Naive thymus-derived CD4-positive, alpha-beta T cell (primary cell): ENCODE data around the gene GARIN5A. TPM values are rescaled to one million over a fixed set of nuclear protein-coding genes. Genes with fewer than 3 reads are reported as not detected.
A peak's percentile ranks its signal among the peaks of the same experiment; 100 is the strongest.

Experiments used
- ATAC-seq: fragments of 150-1000 bp; cut with Tn5 transposase; 2 replicates; pipeline ENCODE4 v1.10.0; 2021; ENCODE audit warnings: mild to moderate bottlenecking, moderate library complexity
- CTCF ChIA-PET: fragments of 350-600 bp; sonication (Branson Sonifier 250); formaldehyde crosslinking; loops from one replicate; lab custom pipeline; 2021; ENCODE audit warnings: antibody characterized with exemption; lab: Charles Lee
- POLR2A ChIA-PET: fragments of 350-600 bp; sonication (Branson Sonifier 250); formaldehyde crosslinking; loops from one replicate; lab custom pipeline; 2021; ENCODE audit warnings: antibody characterized with exemption, inconsistent platforms; lab: Charles Lee
- DNase-seq, 9 donors: peaks; one replicate each; pipeline versions ENCODE4 v3.0.0 to v3.0.0-alpha.2; 2020 to 2022; ENCODE audit warnings: mixed read lengths in 1 of 9
- H3K27ac ChIP-seq: one replicate; pipeline ENCODE4 v1.7.0; 2013; ENCODE audit warnings: mild to moderate bottlenecking, low read depth, low read length, moderate library complexity
- H3K27me3 ChIP-seq, 2 donors: one replicate each; pipeline ENCODE4 v1.7.0; 2013; ENCODE audit warnings: low read length in 2 of 2, mild to moderate bottlenecking in 2 of 2, moderate library complexity in 2 of 2; ENCODE audit not compliant: control insufficient read depth in 2 of 2, insufficient read depth in 2 of 2
- H3K36me3 ChIP-seq, 3 experiments: 1 replicate in 2 of 3; 2 replicates in 1 of 3; pipeline ENCODE4 v1.7.0; 2013; ENCODE audit warnings: low read length in 3 of 3, mild to moderate bottlenecking in 3 of 3, moderate library complexity in 1 of 3; ENCODE audit not compliant: insufficient read depth in 3 of 3, control insufficient read depth in 2 of 3
- H3K4me1 ChIP-seq, 2 donors: one replicate each; pipeline ENCODE4 v1.7.0; 2013; ENCODE audit warnings: low read length in 2 of 2, mild to moderate bottlenecking in 2 of 2, moderate library complexity in 1 of 2; ENCODE audit not compliant: control insufficient read depth in 2 of 2, insufficient read depth in 2 of 2
- H3K4me3 ChIP-seq: 2 replicates; pipeline ENCODE4 v1.7.0; 2013; ENCODE audit warnings: mild to moderate bottlenecking, low read length
- H3K9me3 ChIP-seq, 3 experiments: 1 replicate in 2 of 3; 2 replicates in 1 of 3; pipeline ENCODE4 v1.7.0; 2013; ENCODE audit warnings: low read length in 3 of 3; ENCODE audit not compliant: control insufficient read depth in 2 of 3
- H3K27ac Mint-ChIP-seq, 9 donors: one replicate each; pipeline ENCODE4 v1.8.0; 2020 to 2022; ENCODE audit warnings: mixed read lengths in 9 of 9, mild to moderate bottlenecking in 8 of 9, moderate library complexity in 5 of 9, inconsistent platforms in 2 of 9
- H3K27me3 Mint-ChIP-seq, 5 donors: one replicate each; pipeline ENCODE4 v1.8.0; 2021 to 2022; ENCODE audit warnings: mixed read lengths in 5 of 5, mild to moderate bottlenecking in 1 of 5
- H3K36me3 Mint-ChIP-seq, 5 donors: one replicate each; pipeline ENCODE4 v1.8.0; 2020 to 2022; ENCODE audit warnings: mixed read lengths in 5 of 5, mild to moderate bottlenecking in 3 of 5, inconsistent platforms in 1 of 5
- H3K4me1 Mint-ChIP-seq, 7 donors: one replicate each; pipeline ENCODE4 v1.8.0; 2020 to 2022; ENCODE audit warnings: mixed read lengths in 7 of 7, mild to moderate bottlenecking in 3 of 7, inconsistent platforms in 1 of 7
- H3K4me3 Mint-ChIP-seq, 10 donors: one replicate each; pipeline ENCODE4 v1.8.0; 2020 to 2022; ENCODE audit warnings: mild to moderate bottlenecking in 10 of 10, mixed read lengths in 10 of 10, moderate library complexity in 6 of 10, inconsistent platforms in 2 of 10
- H3K9me3 Mint-ChIP-seq, 11 donors: one replicate each; pipeline ENCODE4 v1.8.0; 2020 to 2022; ENCODE audit warnings: mixed read lengths in 11 of 11, mild to moderate bottlenecking in 4 of 11, inconsistent platforms in 1 of 11, moderate library complexity in 1 of 11
- intact Hi-C, 2 donors: fragments of 100-400 bp; cut with micrococcal nuclease; formaldehyde crosslinking; loops; one replicate each; pipeline ENCODE4 v1.15.1; 2023
- polyA plus RNA-seq, 2 donors: library from polyadenylated mRNA; unstranded; fragments of 300-500 nt; fragmentation: Illumina TruSeq; gene quantifications; one replicate each; pipeline ENCODE4 v1.2.3, GENCODE V29; 2021
- total RNA-seq, 6 experiments: library from RNA in 5 of 6; stranded (reverse) in 5 of 6; gene quantifications; 1 replicate in 5 of 6; 2 replicates in 1 of 6; pipeline ENCODE4 v1.2.3 and lab custom pipeline; 2021 to 2026

GARIN5A gene
- total and polyA plus RNA-seq, 7 experiments from 2014 or later, result 0.59 to 3.1 (median 0.76) TPM; not detected in 1

GRCh38 chr19:50427997-50428425, 48.6 kb downstream of the GARIN5A start:
- DNase-seq (peak; percentile 30 to 70 (median 49)), ATAC-seq (peak; percentile 62)
- intact Hi-C loops, result no loop called here
- Mint-ChIP-seq H3K4me1 (peaks cover 0 to 20% (median 16%) of the 10 kb centered on the region in 7 donors), H3K36me3 (no peaks in the 10 kb centered on the region), H3K27me3 (peaks cover 0 to 15% (median 8%) of the 10 kb centered on the region in 5 donors), H3K4me3 (peak overlapping the region; percentile 53 to 80 (median 74)), H3K9me3 (no peaks in the 10 kb centered on the region), H3K27ac (peak overlapping the region in 2 of 9 donors; percentile 12 to 72)
- Histone ChIP-seq H3K4me3 (peak overlapping the region; percentile 27), H3K4me1 (peaks cover 0 to 12% of the 10 kb centered on the region in 2 donors), H3K36me3 (no peaks in the 10 kb centered on the region), H3K9me3 (no peaks in the 10 kb centered on the region), H3K27ac (peak overlapping the region; percentile 46), H3K27me3 (no peaks in the 10 kb centered on the region)
- CTCF ChIA-PET, result interaction anchor here (0.8 kb wide), 1 partner anchor 71 kb away, joined by 3 read pairs; no protein-coding TSS in a partner anchor
- POLR2A ChIA-PET, result interaction anchor here (0.6 to 0.8 kb wide), 2 partner anchors 9 to 304 kb away, joined by 3 read pairs; no protein-coding TSS in a partner anchor

DNA sequence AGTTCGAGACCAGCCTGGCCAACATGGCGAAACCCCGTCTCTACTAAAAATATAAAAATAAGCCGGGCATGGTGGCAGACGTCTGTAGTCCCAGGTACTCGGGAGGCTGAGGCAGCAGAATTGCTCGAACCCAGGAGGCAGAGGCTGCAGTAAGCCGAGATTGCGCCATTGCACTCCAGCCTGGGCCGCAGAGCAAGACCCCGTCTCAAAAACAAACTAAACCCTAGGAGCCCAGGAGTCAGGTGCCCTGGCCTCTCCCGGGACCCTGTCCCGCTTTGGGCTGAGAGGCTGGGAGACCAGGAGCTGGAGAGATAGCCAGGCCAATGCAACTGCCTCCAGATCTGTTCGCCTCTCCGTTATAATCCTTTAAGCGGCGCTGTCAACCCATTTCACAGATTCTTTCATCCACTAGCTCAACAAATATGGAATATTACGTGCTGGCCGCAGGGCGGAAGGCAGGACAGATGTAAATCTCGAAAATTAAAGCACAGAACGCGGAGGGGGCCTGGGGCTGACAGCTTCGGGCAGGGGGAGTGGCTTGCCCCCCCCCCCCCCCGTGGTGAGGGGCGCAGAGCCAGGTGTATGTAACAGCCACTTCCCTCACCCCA, 49.2 kb downstream of the GARIN5A start:
- H3K27me3 ChIP-seq, result no peaks in the 10 kb centered on the region
- Mint-ChIP-seq H3K36me3 (no peaks in the 10 kb centered on the region), H3K4me1 (peaks cover 0 to 18% (median 16%) of the 10 kb centered on the region in 7 donors), H3K27ac (peak overlapping the region in 2 of 9 donors; percentile 62 to 72), H3K27me3 (peaks cover 0 to 12% (median 5%) of the 10 kb centered on the region in 5 donors), H3K9me3 (no peaks in the 10 kb centered on the region), H3K4me3 (peak overlapping the region in 8 of 10 donors; percentile 53 to 80 (median 74))
- no peaks in the 10 kb centered on the region for H3K9me3 ChIP-seq
- peak overlapping the region; percentile 27 for H3K4me3 ChIP-seq
- H3K36me3 ChIP-seq, result no peaks in the 10 kb centered on the region
- ChIA-PET POLR2A (interaction anchor here (0.6 to 0.8 kb wide), 3 partner anchors 10 to 835 kb away, joined by 3 read pairs; no protein-coding TSS in a partner anchor), CTCF (interaction anchor here (0.7 to 0.8 kb wide), 2 partner anchors 70 to 494 kb away, joined by 3 read pairs; no protein-coding TSS in a partner anchor)
- H3K27ac ChIP-seq, result peak overlapping the region; percentile 46
- H3K4me1 ChIP-seq, result peaks cover 0 to 12% of the 10 kb centered on the region in 2 donors
- intact Hi-C loops, result no loop called here
- ATAC-seq, result no peak
- DNase-seq, result no peak

- peaks cover 0 to 6% of the 10 kb centered on the region in 2 donors for H3K4me1 ChIP-seq
- ATAC-seq, result no peak
Observed at GRCh38 chr19:50425581-50425980, 51.1 kb downstream of the GARIN5A start.

GRCh38 chr19:50423279-50424113, 53.2 kb downstream of the GARIN5A start:
- ATAC-seq (no peak), DNase-seq (no peak)
- peaks cover 0 to 3% (median 0%) of the 10 kb centered on the region in 11 donors for H3K9me3 Mint-ChIP-seq
- no peaks in the 10 kb centered on the region for H3K27me3 ChIP-seq
- ChIA-PET CTCF (no interaction called here), POLR2A (no interaction called here)
- intact Hi-C loops, result no loop called here
- H3K4me1 Mint-ChIP-seq, result peaks cover 11 to 16% (median 13%) of the 10 kb centered on the region in 7 donors
- H3K4me3 ChIP-seq, result no peak overlapping the region
- H3K27ac Mint-ChIP-seq, result no peak overlapping the region
- no peaks in the 10 kb centered on the region for H3K9me3 ChIP-seq
- H3K4me1 ChIP-seq, result peaks cover 0 to 5% of the 10 kb centered on the region in 2 donors
- H3K36me3 Mint-ChIP-seq, result peaks cover 0 to 10% (median 4%) of the 10 kb centered on the region in 5 donors
- no peak overlapping the region for H3K27ac ChIP-seq
- H3K27me3 Mint-ChIP-seq, result peaks cover 8 to 34% (median 23%) of the 10 kb centered on the region in 5 donors
- H3K4me3 Mint-ChIP-seq, result no peak overlapping the region
- no peaks in the 10 kb centered on the region for H3K36me3 ChIP-seq

More at GRCh38 chr19:50425581-50425980, 51.1 kb downstream of the GARIN5A start:
- Histone ChIP-seq H3K4me3 (no peak overlapping the region), H3K27me3 (no peaks in the 10 kb centered on the region), H3K9me3 (no peaks in the 10 kb centered on the region), H3K36me3 (no peaks in the 10 kb centered on the region), H3K27ac (no peak overlapping the region)
- CTCF ChIA-PET, result no interaction called here
- Mint-ChIP-seq H3K4me1 (peaks cover 0 to 8% (median 5%) of the 10 kb centered on the region in 7 donors), H3K36me3 (peaks cover 0 to 4% (median 0%) of the 10 kb centered on the region in 5 donors), H3K27me3 (peaks cover 8 to 15% (median 9%) of the 10 kb centered on the region in 5 donors), H3K4me3 (no peak overlapping the region), H3K9me3 (no peaks in the 10 kb centered on the region), H3K27ac (no peak overlapping the region)
- POLR2A ChIA-PET, result no interaction called here
- DNase-seq, result no peak
- intact Hi-C loops, result no loop called here

GRCh38 chr19:50422397-50423278, 54.0 kb downstream of the GARIN5A start:
- H3K27me3 ChIP-seq, result no peaks in the 10 kb centered on the region
- no peaks in the 10 kb centered on the region for H3K36me3 ChIP-seq
- Mint-ChIP-seq H3K27me3 (peaks cover 8 to 37% (median 23%) of the 10 kb centered on the region in 5 donors), H3K36me3 (peaks cover 0 to 10% (median 4%) of the 10 kb centered on the region in 5 donors), H3K4me3 (no peak overlapping the region), H3K9me3 (peaks cover 0 to 3% (median 0%) of the 10 kb centered on the region in 11 donors), H3K27ac (no peak overlapping the region), H3K4me1 (peaks cover 11 to 17% (median 13%) of the 10 kb centered on the region in 7 donors)
- H3K27ac ChIP-seq, result no peak overlapping the region
- no peaks in the 10 kb centered on the region for H3K9me3 ChIP-seq
- POLR2A ChIA-PET, result no interaction called here
- CTCF ChIA-PET, result no interaction called here
- no peaks in the 10 kb centered on the region for H3K4me1 ChIP-seq
- no peak overlapping the region for H3K4me3 ChIP-seq
- DNase-seq (no peak), ATAC-seq (no peak)
- intact Hi-C loops, result no loop called here

DNA sequence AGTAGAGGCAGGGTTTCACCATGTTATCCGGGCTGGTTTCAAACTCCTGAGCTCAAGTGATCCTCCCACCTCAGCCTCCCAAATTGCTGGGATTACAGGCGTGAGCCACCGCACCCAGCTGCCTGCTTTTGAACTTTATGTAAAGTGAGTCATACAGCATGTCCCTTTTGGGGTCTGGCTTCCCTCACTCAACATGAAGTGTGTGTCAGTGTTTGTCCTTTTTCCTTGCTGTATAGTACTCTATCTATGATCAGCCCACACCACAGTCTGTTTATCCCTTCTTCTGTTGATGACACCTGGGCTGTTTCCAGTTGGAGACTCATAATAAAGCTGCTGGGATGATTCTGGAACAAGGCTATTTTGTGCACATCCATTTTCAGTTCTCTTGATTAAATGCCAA, 55.8 kb downstream of the GARIN5A start:
- Mint-ChIP-seq H3K27me3 (peaks cover 8 to 34% (median 23%) of the 10 kb centered on the region in 5 donors), H3K9me3 (peaks cover 0 to 3% (median 0%) of the 10 kb centered on the region in 11 donors), H3K27ac (no peak overlapping the region), H3K4me1 (peaks cover 11 to 20% (median 13%) of the 10 kb centered on the region in 7 donors), H3K36me3 (peaks cover 0 to 10% (median 4%) of the 10 kb centered on the region in 5 donors), H3K4me3 (no peak overlapping the region)
- H3K27ac ChIP-seq, result no peak overlapping the region
- intact Hi-C loops, result no loop called here
- H3K4me1 ChIP-seq, result no peaks in the 10 kb centered on the region
- H3K4me3 ChIP-seq, result no peak overlapping the region
- no peaks in the 10 kb centered on the region for H3K36me3 ChIP-seq
- DNase-seq (no peak), ATAC-seq (no peak)
- POLR2A ChIA-PET, result no interaction called here
- CTCF ChIA-PET, result interaction anchor here (0.6 kb wide), 1 partner anchor 60 kb away, joined by 3 read pairs; no protein-coding TSS in a partner anchor
- H3K27me3 ChIP-seq, result no peaks in the 10 kb centered on the region
- H3K9me3 ChIP-seq, result no peaks in the 10 kb centered on the region
